ENCODE results near the gene KCNAB1.

The KCNAB1 gene

DNA sequence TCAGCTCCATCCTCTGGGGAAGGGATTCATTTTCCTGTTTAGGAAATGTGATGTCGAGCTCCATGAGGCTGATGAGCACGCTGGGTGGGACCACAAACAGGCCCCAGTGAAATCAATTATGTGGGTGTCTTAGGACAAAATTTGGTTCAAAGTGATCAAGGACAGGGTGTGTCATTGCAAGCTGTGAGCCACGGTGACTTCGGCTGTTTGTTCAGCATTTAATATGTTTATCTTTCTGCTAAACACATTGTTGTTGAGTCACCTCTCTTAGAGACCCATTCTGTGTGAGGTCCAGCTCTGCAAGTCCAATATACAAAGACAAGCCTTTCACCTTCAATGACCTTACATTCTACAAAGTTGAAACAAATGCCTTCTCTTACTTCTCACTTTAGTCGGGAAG, 393.2 kb downstream of the KCNAB1 start:
- DNase-seq, result no peak

DNA sequence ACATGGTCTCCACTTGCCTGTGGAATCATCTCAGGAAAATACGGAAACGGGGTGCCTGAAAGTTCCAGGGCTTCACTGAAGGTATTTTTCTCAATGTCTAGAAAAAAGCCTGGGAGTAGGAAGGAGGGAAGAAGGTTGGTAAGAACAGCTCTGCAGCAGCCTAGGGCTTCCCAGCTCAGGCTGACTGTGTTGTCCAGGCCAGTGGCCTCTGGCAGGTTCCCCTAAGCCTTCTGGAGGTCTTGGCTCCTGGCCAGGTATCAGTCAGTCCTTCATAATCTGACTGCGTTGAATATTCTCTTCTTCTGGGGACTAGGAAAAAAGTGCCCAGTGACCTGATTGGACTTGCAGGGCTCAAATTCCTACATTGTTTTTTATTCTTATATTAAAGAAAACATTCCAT, 395.9 kb downstream of the KCNAB1 start:
- no peak for DNase-seq

DNA sequence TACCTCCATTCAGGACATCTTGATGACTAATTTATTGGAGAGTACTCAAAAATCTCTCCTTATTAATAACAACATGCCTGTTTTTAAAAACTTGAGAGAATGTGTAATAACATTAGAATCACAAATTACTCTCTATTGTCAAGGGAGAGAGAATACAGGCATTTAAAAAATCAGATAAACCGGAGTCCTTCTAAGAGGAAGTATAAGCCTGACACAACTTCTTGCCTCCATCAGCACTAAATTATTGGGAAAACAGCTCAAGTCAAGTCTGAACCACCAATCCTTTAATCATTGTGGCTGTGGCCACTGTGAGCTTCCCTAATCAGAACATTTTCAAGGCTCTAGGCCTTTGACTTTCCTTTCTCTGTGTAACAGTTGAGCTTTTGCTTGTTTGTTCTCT, 396.6 kb downstream of the KCNAB1 start:
- DNase-seq, result no peak

DNA sequence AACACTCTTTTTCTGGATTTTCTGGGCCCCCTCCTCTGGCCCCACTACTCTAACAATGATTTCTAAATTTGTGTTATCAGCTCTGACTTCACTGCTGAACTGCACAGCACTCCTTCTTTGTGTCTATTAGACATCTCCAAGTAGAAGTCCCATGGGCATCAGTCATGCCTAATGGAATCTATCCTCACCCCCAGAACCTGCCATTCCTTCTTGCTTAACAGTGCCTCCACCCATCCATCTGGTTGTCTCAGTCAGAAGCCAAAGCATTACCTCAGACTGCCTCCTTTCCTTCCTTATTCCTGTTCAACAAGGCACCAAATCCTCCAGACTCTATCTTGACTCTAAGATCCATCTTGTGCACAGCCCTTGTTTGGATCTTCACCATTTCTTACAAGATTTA, 398.3 kb downstream of the KCNAB1 start:
- no peak for DNase-seq

DNA sequence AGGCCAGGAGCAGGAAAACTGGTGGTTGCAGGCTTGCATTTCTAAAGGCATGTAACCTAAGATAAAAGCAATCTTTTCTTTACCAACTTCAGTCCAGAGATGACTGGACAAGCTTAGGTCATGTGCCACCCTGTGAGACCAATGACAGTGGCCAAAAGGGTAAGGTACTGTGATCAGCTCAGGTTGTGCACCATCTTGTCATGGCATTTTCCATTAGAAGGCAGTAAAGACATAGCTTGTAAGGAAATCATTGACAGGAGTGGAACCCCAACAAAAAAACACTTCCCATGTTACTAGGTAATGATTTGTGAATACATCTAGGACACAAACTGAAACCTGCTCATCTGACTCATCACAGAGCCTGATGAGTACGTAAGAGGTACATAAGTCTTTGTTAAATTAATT, 399.4 kb downstream of the KCNAB1 start:
- no peak for DNase-seq

DNA sequence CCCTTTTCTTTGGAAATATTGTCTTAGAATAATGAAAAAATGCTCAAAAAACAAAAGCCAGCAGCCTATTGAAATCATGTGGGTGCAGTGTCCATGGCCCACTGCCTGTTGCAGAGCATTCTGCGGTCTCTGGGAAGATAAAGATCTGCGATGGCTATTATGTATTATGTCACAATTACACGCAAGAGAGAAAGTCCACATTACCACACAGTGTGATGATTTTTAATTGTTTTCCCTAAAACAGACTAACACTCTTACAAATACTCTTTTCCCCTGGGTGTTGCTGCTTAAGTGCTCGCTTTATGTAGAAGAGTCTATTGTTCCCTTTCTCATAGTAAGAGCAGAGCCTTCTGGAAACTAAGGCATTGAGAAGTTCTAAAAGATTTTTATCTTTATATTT, 402.3 kb downstream of the KCNAB1 start:
- no peak for DNase-seq

DNA sequence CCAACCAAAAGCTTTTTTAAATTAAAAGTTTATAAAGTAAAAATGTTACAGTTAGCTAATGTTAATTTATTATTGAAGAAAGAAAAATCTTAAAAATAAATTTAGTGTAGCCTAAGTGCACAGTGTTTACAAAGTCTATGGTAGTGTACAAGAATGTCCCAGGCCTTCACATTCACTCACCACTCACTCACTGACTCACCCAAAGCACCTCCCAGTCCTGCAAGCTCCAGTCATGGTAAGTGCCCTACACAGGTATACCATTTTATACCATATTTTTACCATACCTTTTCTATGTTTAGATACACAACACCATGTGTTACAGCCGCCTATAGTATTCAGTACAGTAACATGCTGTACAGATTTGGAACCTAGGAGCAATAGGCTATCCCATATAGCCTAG, 405.4 kb downstream of the KCNAB1 start:
- no peak for DNase-seq

DNA sequence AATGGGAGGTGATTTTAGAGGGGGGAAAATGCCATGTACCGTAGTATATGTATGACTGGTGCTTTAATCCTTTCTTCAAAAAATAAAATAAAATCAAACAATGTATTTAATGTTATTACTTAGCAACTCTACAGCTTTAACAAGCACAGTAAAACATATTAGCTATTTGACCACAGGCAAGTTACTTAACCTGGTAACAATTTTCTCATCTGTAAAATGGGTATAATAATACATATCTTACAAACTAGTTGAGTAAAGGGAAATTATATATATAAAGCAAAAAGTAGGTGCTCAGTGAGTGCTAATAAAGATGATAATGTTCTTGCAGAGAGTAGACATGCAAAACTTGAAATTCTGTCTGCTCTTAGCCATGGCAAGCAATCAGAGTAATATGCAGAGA, 406.7 kb downstream of the KCNAB1 start:
- DNase-seq, result no peak

DNA sequence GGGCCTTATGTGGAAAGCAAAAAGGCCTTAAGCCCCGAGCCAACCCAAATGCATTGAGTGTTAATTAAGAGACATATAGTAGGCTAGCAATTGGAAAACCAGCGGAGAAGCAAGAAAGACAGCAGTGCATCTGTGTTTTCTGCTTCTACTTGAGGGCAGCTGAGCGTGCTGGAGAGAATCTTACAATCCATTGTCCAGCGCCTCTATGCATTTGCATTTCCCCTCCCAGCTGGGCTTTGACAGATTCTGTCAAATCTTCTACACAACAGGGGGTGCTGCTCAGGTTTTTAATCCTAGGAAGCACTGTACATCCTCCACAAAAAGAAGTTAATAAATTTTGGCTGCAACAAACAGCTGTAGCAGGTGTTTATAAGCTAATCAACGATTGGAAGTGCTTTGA, 410.6 kb downstream of the KCNAB1 start:
- no peak for DNase-seq

DNA sequence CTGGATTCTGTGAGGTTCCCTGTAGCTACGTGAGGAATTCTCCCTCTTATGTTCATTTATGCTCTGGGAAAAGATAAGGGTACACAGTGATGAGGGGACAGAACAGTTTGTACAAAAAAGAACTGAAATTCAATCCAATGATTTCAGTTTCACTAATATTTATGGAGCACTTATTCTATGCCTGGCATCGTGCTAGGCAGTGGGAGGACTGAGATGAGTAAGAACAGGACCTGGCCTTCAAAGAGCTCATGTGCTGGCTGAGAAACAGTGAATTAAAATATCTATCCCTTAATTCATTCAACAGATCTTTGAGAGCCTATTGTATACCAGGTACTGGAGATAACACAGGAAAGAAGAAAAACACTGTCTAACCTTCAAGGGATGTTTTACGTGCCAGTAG, 412.4 kb downstream of the KCNAB1 start:
- no peak for DNase-seq

DNA sequence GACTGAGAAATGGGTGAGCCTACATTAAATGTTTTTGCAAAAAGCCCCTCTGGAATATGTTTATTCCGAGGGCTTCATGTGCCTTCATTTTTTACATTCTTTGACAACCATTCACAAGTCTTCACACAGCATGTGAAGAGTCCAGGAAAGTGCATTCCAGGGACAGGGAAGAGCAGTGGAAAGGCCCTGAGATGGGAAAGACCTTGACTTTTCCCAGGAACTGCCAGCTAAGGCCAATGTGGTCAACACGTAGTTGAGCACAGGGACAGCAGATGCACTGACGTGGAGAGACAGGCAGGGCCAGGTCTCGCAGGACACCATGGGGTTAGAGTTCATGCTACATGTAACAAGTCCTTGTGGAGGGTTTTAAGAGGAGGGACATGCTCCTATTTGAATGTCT, 412.8 kb downstream of the KCNAB1 start:
- no peak for DNase-seq

DNA sequence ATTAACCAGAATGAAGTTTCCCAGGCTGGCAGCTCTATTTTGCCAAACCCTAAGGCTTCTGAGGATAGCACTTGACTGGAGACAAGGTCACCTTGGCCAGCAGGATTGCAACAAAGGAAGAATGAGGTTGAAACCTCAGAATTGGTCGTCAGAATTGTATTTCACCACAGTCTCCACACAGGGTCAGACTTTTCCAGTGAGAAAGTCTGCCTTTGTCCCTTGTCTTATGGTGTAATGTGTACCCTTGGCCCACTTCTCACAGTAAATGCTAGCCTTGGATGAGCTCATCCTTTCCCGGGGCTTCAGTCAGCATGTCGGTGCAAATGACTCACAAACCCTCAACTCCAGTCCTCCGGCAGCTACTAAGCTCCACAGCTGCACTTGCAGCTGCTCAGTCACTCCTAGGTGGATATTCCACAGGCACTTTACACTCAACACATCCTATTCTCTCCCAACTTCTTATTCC, 414.8 kb downstream of the KCNAB1 start:
- no peak for DNase-seq

DNA sequence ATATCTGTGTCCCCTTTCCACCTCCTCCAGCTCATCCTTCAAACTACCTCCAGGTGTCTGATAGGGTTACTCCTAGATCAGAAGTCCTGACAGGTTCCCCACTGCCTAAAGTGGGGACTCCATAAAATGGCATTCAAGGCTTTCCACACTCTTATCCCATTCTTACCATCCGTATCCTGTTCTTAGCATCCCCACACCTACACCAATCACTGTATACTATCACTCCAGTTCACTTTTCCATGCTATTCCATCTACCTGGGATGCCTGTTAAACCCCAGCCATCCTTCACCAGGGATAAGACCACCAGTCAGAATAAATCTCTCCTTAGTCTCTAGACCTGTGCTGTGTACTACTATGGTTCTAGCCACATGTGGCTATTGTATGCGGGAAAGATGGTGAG, 415.4 kb downstream of the KCNAB1 start:
- DNase-seq, result no peak

DNA sequence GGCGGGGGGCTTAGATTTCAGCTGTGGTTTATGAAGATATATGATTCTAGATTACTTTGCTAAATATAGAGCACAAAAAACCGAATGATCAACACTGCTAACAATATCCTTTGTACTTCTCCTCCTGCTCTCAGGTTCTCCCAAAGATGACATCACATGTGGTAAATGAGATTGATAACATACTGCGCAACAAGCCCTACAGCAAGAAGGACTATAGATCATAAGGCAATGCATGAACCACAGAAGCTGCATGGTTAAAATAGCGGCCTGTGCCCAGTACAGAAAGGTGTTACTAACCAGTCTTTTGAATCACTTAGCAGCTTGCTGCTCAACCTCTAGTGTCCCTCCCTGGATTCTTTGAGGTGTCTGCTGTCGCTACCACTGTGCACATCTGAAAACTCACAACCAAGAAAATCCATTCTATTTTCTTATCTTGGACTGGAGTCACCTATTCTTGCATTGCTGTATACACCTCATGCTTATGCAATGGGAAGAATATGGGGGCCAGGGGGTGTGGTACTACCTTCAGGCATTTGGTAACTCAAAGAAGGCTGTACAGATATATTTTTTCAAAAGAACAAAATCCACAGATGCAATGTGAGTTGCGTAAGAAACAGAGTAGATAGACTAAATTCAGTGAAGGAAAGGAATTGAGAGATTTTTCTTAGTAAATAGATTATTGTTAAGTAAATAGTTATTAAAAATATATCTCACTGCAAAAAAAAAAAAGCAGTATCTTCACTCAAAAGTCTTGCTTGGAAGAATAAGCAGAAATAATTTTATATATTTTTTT, 416.3 kb downstream of the KCNAB1 start:
- no peak for DNase-seq

DNA sequence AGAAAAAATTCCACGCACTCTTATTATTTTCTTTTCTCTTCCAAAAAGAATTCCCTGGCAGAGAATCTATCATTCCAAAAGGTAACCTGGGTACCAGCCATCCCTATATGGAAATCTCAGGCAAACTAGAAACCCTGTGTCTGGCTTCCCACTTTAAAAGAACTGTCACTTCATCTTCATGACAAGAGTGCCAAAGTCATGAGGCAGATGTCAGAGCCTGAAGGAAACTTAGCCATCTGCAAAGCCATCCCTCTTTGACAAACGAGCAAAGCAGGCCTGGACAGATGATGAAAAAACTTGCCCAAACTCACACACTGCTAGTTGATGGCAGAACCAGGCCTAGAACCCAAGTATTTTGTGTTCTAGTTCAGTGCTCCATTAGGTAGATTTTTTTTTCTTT, 418.7 kb downstream of the KCNAB1 start:
- DNase-seq, result no peak

DNA sequence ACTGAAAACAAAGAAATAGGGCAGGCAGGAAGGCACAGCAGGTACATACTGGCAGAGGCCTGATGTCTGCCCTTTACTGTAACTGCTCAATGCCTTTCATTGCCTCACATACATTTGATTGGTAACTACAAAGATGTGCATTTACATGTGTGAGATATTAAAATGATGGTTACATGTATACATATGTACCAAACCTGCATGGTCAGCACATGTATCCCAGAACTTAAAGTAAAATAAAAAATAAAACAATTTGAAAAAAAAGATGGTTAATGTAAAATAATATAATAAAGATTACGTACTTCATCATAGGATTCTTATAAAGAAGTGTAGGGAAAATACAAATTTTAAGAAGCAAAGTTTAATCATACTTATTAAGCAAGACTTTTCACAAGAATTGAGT, 419.4 kb downstream of the KCNAB1 start:
- no peak for DNase-seq

DNA sequence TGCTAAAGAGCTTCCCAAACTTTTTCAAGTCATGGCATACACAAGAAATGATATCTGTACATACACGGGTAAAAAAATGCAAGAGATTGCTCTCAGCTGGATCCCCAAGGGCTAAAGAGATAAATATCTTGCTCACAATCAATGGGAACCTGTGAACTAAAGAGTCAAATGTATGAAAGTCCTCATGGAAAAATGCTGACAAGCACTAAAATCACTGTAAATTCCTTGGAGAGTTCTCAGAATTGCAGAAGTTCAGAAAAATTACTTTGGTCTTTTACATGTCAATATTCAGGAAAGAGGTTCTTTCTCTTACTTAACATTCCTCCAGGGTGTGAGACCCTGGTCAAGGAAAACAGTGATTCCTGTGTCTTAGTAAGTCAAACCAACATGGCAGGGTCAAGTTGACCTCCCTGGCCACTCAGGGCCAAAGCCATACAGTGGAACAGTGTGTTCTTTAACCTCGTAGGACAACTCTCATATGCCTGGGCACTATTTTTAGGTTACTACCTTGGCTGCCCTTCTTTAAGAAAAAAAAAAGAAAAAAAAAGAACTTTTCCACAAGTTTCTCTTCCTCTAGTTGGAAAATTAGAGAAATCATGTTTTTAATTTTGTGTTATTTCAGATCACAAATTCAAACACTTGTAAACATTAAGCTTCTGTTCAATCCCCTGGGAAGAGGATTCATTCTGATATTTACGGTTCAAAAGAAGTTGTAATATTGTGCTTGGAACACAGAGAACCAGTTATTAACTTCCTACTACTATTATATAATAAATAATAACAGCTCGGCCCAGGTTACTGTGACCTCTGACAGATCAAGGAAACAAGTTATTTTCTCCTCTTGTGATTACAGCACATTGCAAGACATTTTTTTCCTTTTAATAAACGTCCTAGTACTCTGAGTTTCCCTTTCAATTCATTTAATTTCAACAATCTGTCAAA, 422.0 kb downstream of the KCNAB1 start:
- DNase-seq, result no peak

DNA sequence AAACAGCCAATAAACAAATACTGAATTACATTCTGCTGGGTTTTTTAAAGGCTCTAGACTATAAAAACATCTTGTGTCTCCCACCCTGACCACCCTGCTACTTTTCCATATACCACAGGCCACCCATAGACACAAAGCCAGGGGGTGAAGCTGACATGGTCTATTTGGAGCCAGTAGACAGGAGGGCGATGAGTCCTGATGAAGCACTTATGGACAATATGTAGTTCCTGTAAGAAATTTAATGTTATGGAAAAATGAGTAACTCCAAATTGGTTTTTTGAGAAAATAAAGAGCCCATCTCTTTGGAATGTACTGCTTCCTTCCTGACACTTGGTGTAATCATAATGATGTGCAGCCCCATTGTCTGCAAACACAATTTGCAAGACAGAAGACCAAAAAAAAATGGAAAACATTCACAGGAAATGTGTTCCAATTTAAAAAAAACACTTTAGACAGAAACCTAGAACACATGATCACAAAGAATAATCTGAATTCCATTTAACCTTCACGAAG, 422.7 kb downstream of the KCNAB1 start:
- no peak for DNase-seq

DNA sequence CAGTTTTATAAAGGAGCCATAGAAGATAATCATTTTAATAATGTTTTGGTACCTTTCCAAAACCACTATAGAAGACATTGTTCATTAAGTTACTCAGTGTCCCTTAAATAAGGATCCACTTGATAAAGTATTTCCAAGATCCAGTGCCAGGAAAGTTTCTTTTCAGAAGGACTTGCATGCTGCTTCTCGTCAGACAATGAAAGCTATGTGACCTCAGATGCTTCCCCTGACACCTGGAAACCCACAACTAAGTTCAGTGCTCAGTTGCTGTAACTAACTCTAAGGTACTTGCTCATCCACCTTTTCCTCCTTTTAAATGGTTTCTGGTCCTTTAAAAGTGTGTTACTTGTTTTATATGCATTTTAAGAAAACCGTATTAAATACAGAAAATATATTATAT, 427.3 kb downstream of the KCNAB1 start:
- DNase-seq, result no peak

DNA sequence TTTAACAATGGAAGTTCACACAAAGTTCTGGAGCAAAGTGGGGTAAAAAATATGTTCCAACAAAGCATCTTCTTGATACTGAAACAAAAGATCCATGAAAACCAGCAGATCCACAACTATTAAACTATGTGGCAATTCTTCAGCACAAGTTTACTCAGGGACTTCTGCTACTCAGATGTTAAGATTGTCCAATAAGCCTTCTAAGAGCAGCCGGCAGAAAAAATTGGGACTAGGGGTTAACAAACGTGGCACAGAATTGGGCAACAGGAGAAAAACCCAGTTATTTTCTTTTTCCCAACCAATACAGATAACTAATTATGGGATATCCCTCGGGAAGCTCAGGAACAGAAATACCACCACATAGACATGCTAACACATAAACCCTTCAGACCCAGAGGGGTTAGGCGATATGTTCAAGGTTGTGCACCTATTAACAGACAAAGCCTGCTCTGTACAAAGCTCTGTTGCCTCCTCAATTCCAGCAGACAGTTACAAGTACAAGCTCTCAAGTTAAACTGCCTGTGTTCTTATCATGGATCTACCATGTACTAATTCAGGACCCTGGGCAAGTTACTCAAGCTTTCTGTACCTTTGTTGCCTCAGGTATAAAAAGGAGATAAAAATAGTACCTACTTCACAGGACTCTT, 427.8 kb downstream of the KCNAB1 start:
- no peak for DNase-seq

DNA sequence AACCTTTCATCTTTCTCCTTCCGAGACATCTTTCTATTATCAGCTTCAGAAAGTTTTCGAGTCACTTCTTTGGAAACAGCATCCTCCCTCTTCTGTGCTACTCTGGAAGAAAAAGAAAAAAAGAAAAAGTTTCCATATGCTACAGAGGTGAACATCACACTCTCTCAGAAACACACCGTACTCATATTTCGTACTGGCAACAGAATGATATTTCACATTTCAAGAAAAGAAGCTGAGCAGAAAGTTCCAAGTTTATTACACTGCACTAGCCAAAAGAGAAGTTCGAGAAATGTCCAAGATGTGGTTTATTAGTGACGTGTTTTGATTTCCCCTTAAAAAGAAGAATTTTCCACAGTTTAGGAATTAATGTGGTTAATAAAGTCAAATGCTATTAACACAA, 428.5 kb downstream of the KCNAB1 start:
- no peak for DNase-seq

DNA sequence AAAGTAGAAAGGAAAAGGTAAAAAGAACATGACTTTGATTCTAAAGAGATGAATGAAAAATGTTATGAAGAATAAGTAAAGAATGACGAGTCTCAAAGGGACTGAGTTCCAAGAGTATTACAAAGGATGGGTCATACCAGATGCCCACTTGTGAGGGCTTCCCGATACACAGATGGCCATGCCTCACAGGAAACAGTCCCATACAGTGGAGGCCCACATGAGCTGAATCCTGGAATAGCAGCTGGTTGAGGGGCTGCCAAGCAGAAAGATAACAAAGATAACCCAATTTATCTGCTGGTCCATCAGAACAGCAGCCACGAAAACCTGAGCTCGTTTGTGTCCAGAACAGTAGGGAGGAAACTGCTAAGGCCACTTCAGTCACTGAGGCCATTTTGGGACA, 430.9 kb downstream of the KCNAB1 start:
- DNase-seq, result no peak

DNA sequence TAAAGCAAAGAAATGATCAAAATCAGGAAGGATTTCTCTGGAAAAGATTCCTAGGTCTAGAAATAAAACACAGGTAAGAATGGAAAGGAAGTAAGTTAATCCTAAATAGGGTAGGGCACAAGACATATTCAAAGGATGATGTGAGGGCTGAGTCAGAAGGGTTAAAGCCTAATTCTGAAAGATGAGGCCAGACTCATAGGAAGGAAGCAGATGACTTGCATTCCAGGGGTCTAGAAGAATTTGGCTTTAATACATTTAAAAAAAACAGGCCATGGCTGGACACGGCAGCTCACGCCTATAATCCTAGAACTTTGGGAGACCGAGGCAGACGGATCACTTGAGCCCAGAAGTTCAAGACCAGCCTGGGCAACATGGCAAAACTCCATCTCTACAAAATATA, 431.4 kb downstream of the KCNAB1 start:
- no peak for DNase-seq

Data from hematopoietic multipotent progenitor cell treated with erythropoietin and hydrocortisone succinate and interleukin-3 and kit ligand, for 8 days (in vitro differentiated cells).